ENCODE measurements around the gene DSCAML1.

The DSCAML1 gene

DNA sequence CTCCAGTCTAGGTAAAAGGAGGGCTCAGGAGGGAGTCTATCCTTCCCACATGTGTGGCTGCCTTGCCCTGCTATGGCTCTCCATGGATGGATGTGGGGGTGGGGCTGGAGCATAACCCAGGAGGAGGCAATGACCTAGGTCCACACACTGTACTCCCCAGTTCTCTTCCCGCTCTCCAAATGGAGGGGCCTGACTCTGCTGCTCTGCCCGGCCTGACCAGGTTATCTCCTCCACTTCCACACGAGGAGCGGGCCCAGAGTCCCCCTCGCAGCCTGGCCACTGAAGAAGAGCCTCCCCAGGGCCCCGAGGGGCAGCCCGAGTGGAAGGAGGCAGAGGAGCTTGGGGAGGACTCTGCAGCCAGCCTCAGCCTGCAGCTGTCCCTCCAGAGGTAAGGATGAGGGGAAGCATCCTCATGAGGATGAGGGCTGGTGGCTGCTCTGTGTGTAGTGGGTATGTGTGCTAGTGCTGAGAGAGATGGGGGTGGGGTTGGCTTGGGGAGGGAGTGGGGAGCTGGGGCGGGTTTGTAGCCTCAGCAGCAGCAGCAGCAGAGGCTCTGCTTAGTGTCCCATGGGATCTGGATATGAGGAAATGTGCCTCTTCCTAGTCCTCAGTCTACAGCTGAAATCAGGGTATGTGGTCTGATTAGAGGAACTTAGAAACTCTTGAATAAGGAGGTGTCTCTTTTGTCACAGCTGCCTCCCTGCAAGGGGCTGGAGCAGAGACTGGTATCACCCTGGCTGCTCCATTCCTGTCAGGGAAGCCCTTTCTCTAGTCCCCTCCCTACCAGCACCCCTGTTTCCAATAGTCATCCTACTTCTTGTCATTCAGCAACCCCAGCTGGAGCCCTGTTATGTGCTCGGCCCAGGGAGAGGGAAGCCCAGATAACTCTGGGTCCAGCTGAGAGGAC lies 415.3 kb downstream of the DSCAML1 start:
- DNase-seq (ENCODE audit: low read depth, low spot score) = no peak

DNA sequence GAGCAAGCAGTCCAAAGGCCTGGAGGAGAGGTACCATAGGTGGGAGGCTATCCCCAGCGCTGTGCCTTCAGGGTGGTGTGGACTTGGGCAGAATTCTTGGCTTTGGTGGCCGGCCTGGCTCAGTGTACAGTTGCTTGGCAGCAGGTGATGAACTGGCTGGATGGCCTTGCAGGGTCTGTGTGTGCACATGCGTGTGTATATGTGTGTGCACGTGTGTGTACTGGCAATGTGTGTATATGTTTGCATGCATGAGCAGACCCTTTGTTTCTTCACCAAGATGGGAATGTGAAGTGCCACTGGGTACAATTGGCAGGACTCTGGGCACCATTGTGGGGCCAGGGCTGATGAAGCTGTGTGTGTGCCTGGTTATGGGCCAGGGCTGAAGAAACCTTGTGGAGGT lies 416.3 kb downstream of the DSCAML1 start:
- DNase-seq (ENCODE audit: low read depth, low spot score) = no peak

DNA sequence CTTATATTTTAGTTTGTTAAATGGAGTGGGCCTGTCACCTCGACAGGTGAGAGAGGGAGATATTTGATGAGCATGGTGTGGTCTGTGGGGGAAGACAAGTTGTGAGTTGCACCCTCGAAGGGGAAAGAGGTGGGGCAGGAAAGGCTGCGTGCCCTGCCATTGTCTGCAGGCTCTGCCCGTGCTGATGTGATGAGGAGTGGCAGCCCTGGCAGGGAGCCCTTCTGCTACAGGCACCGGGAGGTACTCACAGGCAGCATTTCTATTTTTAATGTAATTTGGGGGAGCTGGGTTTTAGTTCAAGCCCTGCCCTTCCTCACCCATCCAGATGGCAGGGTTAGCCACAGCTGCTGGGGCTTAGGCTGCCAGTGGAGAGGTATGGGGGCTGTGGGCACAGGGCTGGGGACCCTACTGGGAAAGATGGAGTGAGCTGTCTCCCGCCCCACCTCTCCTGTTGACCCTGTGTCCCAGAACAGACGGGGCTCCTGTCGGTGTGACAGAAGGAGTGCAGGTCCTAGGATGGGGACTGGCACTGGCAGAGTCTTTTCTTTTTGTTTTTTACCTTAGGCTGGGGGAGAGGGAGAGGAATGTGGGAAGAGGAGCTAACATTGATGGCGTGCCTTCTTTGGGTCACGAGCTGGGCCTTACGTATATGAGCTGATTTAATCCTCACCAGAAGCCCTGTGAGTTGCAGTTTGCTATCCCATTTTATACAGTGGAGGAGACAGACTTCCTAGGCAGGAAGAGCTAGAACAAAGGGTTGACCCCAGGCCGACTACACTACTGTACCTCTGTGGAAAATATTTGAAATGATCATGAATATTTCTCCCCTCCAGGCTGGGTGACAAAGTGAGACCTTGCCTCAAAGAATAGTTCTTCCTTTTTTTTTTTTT lies 417.8 kb downstream of the DSCAML1 start:
- no peak for DNase-seq (ENCODE audit: low read depth, low spot score)

Data from activated CD4-positive, CD25-positive, alpha-beta regulatory T cell treated with anti-CD3 and anti-CD28 coated beads, Interleukin-2, amount 50 U/mL, for 16 hours (primary cell).